ENCODE data around the gene ROCK2. TPM values are rescaled to one million over a fixed set of nuclear protein-coding genes. Genes with fewer than 3 reads are reported as not detected.

Gene ROCK2
- total and polyA plus RNA-seq, 2 of the 13 experiments (the other 11 are each of a cell fraction or from before 2014, with no cell fraction given): 38.1 to 119 TPM

GRCh38 chr2:11344956-11345677 is 681 bp upstream of the ROCK2 start (continued):
- TF ChIP-seq MYPOP (CRISPR knock-in tag; IDR thresholded peaks at IDR 0.05) (peak; percentile 82), RBFOX2 (IDR thresholded peaks at IDR 0.05; ENCODE audit: low read depth, low read length) (peak; percentile 89), FOXJ3 (CRISPR knock-in tag; IDR thresholded peaks at IDR 0.05; ENCODE audit: borderline replicate concordance) (0 out of 2 replicates have a peak, but pooled peaks have one; percentile 17), ZEB1 (IDR thresholded peaks at IDR 0.05; ENCODE audit: insufficient replicate concordance, low read depth) (peak; percentile 49), BCLAF1 (IDR thresholded peaks at IDR 0.05) (no peak), ZNF343 (CRISPR knock-in tag; IDR thresholded peaks at IDR 0.05) (0 out of 2 replicates have a peak, but pooled peaks have one; percentile 37), TMF1 (CRISPR knock-in tag; IDR thresholded peaks at IDR 0.05; ENCODE audit: low read depth) (no peak), REXO4 (CRISPR knock-in tag; IDR thresholded peaks at IDR 0.05; ENCODE audit: borderline replicate concordance) (no peak), YEATS4 (CRISPR knock-in tag; IDR thresholded peaks at IDR 0.05; ENCODE audit: borderline replicate concordance) (peak; percentile 70), TBL1XR1 (IDR thresholded peaks at IDR 0.05; ENCODE audit: borderline replicate concordance, low read length, partially characterized antibody) (peak; percentile 17), RBM39 (IDR thresholded peaks at IDR 0.05; ENCODE audit: low read depth, low read length, poor library complexity, severe bottlenecking) (peak; percentile 60), ARID2 (CRISPR knock-in tag; IDR thresholded peaks at IDR 0.05; ENCODE audit: borderline replicate concordance) (peak; percentile 40; the same call in 1 of the 2 replicates), FOXP1 (IDR thresholded peaks at IDR 0.05) (no peak), FOXP1 (CRISPR knock-in tag; IDR thresholded peaks at IDR 0.05) (no peak), ATF7-NPFF (CRISPR knock-in tag; IDR thresholded peaks at IDR 0.05; ENCODE audit: low read depth) (0 out of 2 replicates have a peak, but pooled peaks have one; percentile 48), ZNF775 (CRISPR knock-in tag; IDR thresholded peaks at IDR 0.05; ENCODE audit: borderline replicate concordance) (peak; percentile 75; the same call in 1 of the 2 replicates), PCBP1 (IDR thresholded peaks at IDR 0.05; ENCODE audit: borderline replicate concordance, low read depth, low read length) (0 out of 2 replicates have a peak, but pooled peaks have one; percentile 30), E2F1 (CRISPR knock-in tag; IDR thresholded peaks at IDR 0.05) (no peak; the same call in 1 of the 2 replicates), CERS6 (CRISPR knock-in tag; IDR thresholded peaks at IDR 0.05) (peak; percentile 19; the same call in 1 of the 2 replicates)

Measured in HepG2 (cell line).